ENCODE data around the gene KCNMA1.

DNA sequence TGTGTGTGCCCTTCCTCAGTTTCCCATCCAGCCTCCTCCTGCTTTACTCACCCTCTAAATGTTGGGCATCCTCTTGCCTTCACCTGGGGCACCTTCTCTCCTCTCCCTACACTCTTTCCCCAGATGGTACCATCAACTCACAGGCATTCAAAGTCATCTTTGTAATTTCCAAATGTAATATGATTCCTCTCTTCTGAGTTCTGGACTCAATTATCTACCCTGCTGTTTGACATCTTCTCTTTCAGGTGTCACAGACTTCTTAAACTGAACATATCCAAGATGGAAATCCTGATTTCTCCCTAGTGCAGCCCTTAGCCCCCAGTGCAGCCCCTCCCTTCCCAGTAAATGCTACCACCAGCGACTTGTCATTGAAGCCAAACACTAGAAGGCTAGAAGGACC lies 422.8 kb downstream of the KCNMA1 start:
- no peak for TF ChIP-seq CTCF (IDR thresholded peaks at IDR 0.05)
- no peak for TF ChIP-seq POLR2AphosphoS5 (IDR thresholded peaks at IDR 0.05)
- TF ChIP-seq POLR2A (IDR thresholded peaks at IDR 0.05) = no peak
- no peak for TF ChIP-seq EP300 (IDR thresholded peaks at IDR 0.05)
